OCI-LY1 (cell line): ENCODE results near the gene WIPF3.

Experiments used
- CTCF ChIP-seq: fragments of 200-600 bp; sonication (generic), shearing (Covaris generic); IDR thresholded peaks from 2 replicates; pipeline ENCODE4 v1.5.1; 2017; ENCODE audit warnings: mild to moderate bottlenecking, antibody characterized with exemption, low read length, moderate library complexity, mixed read lengths
- EZH2 ChIP-seq: fragments of 200-600 bp; sonication (generic), shearing (Covaris generic); IDR thresholded peaks from 2 replicates; pipeline ENCODE4 v1.8.0; 2017; ENCODE audit warnings: borderline replicate concordance, mixed run types, mild to moderate bottlenecking, antibody characterized with exemption, low read length, moderate library complexity, mixed read lengths

DNA sequence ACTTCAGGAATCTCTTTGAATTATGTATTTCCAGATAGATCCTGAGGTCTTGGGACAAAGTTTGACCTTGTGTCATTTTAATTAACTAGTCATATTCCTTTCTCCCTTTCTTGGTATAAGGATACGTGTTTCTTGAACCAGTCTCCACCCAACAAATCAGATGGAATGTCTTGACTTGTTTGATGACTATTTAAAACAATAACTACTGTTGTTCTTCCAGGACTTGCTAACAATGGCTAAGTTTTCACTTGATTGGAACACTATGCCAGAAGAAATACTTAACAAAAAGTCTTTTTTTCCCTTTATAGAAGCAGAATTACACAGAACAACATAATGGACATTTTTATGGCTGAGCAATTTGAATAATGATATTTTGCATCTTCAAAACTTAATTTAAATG lies 43.0 kb upstream of the WIPF3 start:
- TF ChIP-seq CTCF, result no peak
- no peak for TF ChIP-seq EZH2
